NCI-H774 (cell line): ENCODE data around the gene RBM22.
"Not testable (repeated sequence)": the region's sequence is repeated elsewhere in the genome, so short reads cannot be mapped to it uniquely, and the experiment has no call there.

Experiments used
- DNase-seq: peaks from one replicate; lab custom pipeline; 2025; lab: John Stamatoyannopoulos, UW

Gene RBM22

GRCh38 chr5:150700594-150701377 lies at the start of gene RBM22:
Gene RBM22 (minus strand): TSS chr5:150701062. CDS start chr5:150700985, 77 bp downstream.
- peak; percentile 86 for DNase-seq

- DNase-seq, result no peak
Measured at GRCh38 chr5:150750469-150750868, 49.6 kb upstream of the RBM22 start.

- not testable (repeated sequence) for DNase-seq
Measured at GRCh38 chr5:150743142-150743488, 42.3 kb upstream of the RBM22 start.

DNA sequence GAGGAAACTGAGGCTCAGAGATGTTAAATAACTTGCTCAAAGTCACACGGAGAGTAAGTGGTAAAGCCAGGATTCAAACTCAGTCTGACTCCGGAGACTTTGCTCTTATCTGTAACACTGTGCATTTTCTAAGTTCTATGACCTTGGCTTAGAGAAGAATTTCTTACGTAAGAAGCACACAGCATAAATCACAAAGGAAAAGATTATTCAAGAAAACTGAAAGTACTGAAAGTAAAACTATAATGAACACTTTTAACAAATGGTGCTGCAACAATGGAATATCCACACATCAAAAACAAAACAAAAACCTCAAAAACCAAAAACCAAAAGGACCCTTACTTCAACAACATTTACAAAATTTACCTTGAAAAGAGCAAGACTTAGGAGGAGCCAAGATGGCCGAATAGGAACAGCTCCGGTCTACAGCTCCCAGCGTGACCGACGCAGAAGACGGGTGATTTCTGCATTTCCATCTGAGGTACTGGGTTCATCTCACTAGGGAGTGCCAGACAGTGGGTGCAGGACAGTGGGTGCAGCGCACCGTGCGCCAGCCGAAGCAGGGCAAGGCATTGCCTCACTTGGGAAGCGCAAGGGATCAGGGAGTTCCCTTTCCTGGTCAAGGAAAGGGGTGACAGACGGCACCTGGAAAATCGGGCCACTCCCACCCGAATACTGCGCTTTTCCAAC lies 41.7 kb upstream of the RBM22 start:
- not testable (repeated sequence) for DNase-seq

DNA sequence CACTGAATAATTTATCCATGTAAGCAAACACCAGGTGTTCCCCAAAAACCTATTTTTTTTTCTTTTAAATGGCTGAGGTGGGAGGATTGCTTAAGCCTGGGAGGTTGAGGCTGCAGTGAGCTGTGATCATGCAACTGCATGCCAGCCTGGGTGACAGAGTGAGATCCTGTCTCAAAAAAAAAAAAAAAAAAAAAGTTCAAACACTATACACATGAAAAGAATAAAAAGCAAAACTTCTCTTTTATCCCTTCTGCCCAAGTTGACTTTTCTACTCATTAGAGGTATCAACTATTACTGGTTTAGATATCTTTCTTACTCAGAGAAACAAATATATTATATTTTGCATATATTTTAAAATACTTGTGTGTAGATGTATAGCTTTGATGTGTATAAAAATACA lies 40.1 kb upstream of the RBM22 start:
- DNase-seq, result no peak

DNA sequence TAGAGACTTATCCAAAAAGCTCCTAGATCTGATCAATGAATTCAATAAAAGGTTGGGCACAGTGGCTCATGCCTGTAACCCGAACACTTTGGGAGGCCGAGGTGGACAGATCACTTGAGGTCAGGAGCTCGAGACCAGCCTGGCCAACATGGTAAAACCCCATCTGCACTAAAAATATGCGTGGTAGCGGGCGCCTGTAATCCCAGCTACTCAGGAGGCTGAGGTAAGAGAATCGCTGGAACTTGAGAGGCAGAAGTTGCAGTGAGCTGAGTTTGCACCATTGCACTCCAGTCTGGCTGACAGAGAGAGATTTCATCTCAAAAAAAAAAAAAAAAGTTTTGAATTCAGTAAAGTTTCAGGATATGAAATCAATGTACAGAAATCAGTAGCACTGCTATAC lies 38.0 kb upstream of the RBM22 start:
- DNase-seq, result no peak

GRCh38 chr5:150734579-150735384 lies 33.9 kb upstream of the RBM22 start:
- DNase-seq, result no peak

- DNase-seq, result no peak
Measured at GRCh38 chr5:150731669-150732242, 30.9 kb upstream of the RBM22 start.

DNA sequence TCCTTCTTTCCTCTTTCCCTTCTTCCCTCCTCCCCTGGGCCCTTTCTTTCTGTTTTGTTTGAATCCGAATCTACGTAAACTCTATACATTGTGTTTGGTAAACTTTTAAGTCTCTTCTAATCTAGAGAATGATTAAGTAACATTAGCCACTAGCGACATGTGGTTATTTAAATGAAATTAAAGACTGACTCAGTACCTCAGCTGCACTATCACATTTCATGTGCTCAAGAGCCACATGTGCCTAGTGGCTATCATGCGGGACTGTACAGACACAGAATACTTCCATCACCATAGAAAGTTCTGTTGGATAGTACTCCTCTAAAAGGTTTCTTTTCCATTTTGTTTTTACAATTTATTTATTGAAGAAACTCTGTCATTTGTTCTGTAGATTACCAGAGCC lies 29.0 kb upstream of the RBM22 start:
- no peak for DNase-seq

- no peak for DNase-seq
Measured at GRCh38 chr5:150723845-150724244, 23.0 kb upstream of the RBM22 start.

DNA sequence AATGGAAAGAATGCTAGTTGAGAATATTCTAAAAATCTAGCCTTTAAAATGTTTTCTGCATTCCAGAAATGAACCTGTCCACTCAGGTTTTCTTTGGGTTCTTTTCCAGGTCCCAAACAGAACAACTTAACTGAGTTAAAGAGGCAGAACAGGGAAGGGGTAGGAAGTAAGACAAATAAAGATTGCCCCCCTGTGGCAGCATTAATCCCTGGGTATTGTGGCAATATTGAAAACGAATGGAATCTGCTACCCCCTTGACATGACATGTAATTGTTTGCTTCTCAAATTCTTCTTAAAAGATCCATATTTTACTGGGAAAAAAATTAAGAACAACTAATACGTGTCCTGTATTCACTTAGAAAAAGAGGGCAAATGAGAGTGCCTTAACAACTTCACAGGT lies 9.3 kb upstream of the RBM22 start:
- DNase-seq, result no peak

- no peak for DNase-seq
Measured at GRCh38 chr5:150706776-150707390, 6.0 kb upstream of the RBM22 start.

DNA sequence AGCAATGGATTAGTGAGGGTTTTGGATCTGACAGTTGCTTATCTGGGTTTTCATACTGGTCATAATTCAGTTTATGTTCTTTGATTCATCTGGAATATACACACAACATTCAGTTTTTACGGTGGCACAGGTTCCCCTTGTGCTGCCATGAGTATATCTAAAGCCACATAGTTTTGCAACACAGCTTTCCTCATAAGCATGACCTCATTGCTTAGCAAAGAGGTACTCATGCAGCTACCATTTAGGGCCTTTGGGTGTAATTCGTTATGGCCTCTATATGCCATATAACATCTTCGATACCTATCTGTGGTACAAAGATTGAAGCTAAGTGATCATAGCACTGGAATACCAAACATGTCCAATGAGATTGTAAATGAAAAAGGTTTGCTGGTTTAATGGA lies 2.9 kb upstream of the RBM22 start:
- no peak for DNase-seq

DNA sequence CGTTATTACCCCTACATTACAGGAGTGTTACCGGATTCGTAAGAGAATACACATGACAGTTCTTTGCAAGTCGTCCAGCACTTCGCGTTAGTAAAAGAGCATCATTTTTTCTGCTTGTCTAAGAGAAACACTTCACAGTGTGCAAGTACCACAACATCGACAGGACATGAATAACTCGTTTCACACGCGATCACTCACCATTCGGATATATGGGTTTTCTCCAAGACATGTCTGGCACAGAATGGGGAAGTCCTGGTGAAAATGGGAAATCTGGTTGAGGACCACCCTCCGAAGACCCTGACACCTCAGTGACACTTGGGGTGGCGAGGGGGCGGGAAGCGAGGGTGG lies 642 bp downstream of the RBM22 start:
- DNase-seq, result no peak

GRCh38 chr5:150694612-150695011 lies 6.2 kb downstream of the RBM22 start:
- DNase-seq, result no peak

- DNase-seq, result no peak
Measured at GRCh38 chr5:150692276-150692675, 8.6 kb downstream of the RBM22 start.

GRCh38 chr5:150690760-150691159 lies 10.1 kb downstream of the RBM22 start:
- no peak for DNase-seq

DNA sequence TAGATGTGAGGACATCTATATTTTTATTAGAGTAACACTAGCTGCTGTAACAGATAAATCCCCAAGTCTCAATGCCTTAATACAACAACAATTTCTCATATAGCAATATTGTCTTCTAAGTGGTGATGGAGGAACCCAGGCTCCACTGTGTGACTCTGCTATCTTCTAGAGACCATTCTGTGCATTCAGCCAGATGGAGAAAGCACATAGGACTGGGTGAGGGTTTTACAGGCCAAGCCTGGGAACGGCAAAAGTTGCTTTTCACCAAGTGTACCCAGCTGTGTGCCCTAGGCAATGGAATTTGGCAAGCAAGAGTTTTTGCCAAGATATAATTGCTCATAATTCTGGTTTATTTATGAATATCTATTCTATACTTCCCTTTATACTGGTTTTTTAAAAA lies 11.7 kb downstream of the RBM22 start:
- DNase-seq, result no peak

DNA sequence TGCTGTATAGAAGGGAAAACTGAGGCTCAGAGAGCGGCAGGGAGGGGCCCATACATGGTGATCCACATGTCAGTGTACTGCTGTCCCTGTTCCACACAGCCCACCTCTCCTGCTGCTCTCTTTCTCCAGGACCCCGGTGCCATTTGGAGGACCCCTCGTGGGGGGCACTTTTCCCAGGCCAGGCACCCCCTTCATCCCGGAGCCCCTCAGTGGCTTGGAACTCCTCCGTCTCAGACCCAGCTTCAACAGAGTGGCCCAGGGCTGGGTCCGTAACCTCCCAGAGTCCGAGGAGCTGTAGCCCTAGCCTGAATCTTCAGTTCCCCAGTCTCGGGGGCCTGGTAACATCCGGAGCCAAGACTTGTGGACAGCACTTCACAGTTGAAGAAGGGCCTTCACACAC lies 24.3 kb downstream of the RBM22 start:
- DNase-seq, result no peak

DNA sequence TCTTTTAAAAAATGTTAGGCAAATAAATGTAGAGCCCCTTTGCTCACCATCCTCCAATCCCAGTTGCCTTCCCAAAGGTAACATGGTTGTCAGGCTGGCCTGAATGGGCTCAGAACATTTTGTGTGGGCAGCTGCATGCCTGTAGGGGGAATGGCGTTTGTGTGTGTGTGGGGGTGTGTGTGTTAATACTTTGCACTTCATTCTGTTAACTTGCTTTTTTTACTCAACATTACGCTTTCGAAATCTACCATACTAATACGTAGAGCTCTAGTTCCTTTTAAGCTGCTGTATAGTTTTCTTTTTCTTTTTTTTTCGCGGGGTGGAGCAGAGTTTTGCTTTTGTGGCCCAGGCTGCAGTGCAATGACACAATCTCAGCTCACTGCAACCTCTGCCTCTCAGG lies 25.8 kb downstream of the RBM22 start:
- no peak for DNase-seq

DNA sequence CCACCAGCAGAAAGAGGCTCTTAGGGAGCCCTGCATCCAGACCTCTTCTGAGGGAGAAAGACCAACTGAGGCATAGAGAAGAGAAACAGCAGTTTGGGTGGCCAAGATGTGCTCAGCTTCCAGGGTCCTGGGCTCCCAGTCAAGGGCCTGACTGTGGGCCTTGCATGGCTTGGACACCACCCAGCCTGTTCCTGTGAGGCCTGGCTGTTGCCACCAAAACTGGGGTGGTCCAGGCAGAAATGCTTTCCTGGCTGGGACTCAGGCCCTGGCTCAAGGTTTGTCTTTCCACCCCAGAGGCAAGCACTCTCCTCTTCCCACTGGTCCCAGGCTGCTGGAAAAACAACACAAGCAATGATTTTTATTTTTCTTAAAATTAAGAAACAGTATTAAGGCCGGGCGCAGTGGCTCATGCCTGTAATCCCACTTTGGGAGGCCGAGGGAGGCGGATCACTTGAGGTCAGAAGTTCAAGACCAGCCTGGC lies 26.5 kb downstream of the RBM22 start:
- DNase-seq, result no peak

DNA sequence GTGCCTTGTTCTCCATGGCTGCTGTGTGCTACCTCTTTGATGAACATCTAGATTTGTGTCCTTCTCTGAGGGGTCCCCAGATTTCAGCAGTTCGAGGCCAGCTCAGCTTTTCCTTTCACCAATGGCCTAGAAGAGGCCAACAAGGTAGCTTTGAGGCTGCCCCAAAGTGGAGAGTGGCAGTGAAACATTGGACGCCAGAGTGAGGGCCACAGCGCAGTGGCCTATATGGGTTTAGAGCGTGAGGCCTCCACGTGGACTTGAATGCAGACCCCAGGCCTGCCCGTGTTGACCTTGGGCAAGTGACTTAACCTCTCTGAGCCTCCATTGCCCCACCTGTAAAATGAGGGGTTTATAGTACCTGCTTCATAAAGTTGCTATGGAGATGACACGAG lies 28.0 kb downstream of the RBM22 start:
- no peak for DNase-seq
